ENCODE measurements around the gene ALOX15.
"Not testable (repeated sequence)": the region's sequence is repeated elsewhere in the genome, so short reads cannot be mapped to it uniquely, and the experiment has no call there.

Gene ALOX15

DNA sequence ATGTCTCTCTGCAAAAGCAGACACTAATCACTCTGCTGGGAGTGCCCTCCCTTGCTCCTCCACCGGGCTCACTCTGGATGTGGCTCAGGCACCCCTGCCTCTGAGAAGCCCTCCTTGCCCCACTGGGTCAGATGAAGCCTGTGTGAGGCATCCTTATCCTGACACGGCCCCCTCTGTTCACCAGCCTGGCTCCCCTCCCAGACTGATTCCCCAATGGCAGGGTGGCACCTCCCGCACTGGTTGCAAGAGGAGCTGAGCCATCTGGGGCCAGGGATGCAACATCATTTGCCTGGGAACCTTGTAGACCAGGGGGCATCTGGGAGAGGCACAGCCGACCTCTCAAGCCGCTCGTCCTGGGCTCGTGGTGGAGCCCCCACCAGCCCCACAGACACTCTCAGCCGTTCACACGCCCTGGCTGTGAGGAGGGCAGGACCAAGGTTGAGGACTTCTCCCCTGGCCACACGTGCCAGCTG is 50.5 kb downstream of the ALOX15 start:
- DNase-seq = no peak

DNA sequence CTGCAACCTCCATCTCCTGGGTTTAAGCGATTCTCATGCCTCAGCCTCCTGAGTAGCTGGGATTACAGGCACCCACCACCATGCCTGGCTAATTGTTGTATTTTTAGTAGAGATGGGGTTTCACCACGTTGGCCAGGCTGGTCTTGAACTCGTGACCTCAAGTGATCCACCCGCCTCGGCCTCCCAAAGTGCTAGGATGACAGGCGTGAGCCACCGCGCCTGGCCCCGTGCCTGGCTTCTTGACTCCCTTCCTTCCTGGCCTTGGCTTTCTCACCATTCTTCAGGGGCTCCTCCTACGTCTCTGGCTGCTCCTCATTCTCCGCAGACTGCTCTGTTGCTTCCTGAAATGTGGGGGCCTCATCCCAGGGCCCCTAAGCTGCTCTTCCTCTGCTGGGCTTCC is 51.4 kb downstream of the ALOX15 start:
- not testable (repeated sequence) for DNase-seq

DNA sequence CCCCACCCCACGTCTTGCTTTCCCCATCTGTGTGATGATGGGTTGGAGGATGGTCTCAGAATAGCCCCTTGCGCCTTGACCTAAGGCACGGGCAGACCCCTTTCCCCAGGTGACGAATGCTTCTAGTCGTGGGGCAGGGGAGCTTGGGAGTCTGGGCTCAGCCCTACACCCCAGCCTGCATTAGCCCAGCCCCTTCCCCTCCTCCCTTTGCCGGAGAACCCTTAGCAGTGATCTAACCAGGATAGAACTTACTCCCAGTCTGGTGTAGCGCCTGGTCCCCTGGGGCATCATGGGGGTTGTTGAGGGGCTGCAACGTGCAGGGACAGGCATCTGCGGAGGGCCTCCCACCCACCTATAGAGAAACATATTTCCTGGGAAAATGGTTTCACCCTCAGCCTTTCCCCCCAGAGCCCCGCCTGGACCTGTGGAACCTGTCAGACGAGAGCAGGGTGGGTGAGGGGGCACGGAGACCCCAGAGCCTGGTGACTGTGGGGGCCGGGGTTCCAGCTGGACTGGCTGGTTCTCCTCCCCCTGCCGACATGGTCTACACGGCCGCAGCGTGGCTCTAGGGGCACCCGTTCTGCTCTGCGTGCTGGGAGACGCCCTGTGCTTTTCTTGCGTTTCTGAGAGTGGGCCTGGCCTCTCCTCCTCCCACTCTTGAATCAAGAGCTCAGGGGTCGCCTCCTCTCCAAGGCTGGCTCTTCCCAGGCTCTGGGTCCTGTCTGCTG is 52.4 kb downstream of the ALOX15 start:
- DNase-seq = no peak

DNA sequence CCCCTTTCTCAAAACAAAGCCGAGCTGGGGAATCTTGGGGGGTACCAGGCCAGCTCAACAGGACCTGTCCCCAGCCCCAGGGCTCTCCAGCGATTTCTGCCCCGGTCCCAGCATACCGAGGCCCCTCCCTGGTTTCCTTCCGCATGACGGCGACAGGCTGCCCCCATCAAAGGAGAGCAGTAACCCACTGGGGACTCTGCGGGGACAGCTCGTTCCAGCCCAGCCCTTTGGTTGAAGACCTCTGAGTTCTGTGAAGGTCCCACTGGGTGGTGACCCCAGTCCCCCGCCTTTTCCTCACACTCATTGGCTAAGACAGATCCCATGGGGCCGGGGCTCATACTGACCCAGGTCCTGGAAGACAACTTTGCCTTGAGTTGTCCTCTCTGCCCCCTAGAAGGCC is 53.1 kb downstream of the ALOX15 start:
- no peak for DNase-seq

DNA sequence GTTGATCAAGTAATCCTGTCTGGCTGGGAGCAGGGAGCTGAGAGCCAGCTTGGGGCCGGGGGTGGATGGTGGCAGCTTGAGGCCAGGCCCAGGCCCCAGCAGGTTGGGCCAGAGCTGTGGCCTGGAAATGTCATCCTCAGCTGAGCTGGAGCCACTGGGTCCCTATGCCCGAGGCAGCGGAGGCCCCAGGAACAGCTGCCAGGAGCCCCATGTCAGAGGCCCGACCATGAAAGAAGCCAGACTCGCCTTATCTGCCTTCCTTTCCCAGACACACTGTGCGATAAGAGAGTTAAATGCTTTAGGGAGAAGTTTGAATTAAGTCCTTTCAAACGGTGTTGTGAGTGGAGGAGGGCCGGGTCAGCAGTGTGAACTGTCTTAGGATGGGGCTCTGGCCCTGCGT is 53.7 kb downstream of the ALOX15 start:
- no peak for DNase-seq

DNA sequence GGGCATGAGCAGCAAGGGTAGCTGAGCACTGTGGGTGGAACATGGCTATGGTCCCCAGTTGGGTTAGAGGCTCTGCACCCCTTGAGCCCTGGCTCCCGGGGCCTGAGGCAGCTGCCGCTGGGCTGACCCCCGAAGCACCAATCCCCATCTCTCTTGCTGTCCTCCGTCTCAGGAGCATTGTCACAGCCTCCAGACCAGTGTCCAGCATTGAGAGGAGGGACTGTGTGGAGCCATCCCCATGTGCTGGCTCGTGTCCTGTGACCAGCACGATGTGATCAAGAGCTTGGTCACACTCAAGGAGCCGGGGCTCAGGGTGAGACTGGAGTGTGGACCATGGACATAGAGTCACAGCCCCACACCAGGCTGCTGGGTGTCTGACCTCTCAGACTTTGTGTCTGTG is 54.3 kb downstream of the ALOX15 start:
- DNase-seq = no peak

DNA sequence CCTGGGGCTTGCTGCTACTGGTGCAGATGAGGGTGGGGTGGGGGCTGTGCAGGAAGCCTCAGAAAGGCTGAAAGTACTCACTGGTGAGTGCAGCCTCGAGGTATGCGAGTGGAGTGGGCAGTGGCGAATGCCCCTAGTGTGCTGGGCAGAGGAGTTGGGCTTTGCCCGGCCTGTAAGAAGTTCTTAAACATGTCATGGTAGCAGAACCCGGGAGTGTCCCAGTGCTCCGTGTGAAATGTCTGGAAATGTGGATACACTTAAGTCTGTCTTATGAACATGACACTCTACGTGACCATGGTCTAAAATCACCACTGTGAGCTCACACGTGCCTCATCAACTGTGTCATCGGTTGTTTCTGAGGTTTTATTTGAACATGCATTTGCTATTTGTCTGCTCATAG is 55.4 kb downstream of the ALOX15 start:
- no peak for DNase-seq

DNA sequence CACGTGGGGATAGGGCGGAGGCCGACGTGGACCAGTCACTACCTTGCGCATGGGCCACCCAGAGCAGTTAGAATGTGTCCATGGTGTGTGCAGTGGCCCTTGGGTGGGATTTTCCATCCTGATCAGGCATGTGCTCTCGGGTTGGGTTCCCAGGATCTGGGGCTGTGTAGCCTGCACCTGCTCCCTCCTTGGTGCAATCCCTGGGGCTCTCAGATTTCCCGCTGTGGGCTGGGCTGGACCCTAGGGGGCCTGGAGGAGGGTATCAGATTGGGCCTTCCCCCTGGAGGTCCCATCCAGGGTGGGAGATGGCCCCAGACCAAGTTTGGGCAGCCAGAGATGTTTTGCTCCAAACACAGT is 55.9 kb downstream of the ALOX15 start:
- no peak for DNase-seq

DNA sequence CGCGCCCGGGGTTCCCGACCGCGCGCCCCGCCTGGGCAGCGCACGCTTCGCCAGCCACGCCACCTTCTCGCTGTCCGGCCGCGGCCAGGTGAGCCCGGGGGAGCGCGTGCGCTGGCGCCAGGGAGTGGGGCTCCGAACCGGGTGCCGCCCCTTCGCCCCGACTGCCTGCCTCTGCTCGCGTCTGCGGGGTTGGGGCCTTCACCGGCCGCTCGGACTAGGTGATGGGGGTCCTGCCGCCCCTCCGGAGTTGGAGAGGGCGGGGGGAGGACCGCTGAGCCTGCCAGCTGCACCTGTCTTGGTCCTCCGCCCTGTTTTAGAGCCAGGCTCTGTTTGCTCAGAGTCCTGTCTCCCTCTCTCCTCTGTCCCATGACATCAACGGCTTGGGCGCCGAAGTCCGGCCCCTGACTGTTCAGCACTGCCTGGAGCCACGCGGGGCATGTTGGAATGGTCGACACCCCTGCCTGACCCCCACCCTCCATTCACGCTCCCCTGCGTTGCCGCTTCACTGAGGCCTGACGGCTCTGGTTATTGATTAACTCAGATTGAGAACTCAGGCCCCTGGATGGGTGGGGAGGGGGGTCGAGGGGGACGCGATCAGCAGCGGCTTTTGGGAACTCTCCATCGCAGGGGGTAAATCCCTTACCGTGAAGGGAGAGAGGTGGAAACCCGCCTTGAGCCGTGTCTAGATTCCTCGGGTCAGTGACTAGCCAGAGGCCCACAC is 56.4 kb downstream of the ALOX15 start:
- no peak for DNase-seq

DNA sequence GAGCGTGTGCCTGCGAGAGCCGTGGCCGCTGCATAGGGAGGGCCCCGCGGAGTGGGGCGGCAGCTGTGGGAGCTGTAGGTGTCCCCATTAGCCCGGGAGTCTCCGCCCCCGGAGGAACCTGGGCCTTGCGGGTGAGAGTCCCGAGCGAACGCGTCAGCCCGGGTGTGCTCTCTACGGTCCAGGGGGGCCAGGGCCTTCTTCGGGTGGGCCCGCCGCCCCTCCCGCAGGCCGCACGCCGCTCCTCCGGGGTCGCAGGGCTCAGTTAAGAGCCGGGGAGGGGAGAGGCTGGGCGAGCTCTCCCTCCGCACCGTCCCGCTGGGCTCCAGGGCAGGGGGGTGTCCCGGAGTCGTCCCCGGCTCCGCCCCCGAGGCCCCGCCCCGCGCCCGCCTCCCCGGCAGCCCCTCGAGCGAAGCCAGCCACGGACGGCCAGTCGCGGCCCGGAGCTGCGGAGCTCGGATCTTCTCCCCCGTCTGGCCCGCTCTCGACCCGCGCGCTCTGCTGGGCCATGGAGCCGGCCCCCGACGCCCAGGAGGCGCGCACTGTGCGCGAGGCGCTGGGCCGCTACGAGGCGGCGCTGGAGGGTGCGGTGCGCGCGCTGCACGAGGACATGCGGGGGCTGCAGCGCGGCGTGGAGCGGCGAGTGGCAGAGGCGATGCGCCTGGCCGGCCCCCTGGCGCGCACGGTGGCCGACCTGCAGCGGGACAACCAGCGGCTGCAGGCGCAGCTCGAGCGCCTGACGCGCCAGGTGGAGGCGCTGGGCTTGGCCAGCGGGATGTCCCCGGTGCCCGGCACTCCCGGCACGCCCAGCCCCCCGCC is 57.2 kb downstream of the ALOX15 start, which contains the start of gene SMTNL2:
Gene SMTNL2, plus strand, starts transcription at position 429 of the 816 bp plus-strand sequence. Its CDS starts 77 bp downstream, at position 506.
- no peak for DNase-seq

DNA sequence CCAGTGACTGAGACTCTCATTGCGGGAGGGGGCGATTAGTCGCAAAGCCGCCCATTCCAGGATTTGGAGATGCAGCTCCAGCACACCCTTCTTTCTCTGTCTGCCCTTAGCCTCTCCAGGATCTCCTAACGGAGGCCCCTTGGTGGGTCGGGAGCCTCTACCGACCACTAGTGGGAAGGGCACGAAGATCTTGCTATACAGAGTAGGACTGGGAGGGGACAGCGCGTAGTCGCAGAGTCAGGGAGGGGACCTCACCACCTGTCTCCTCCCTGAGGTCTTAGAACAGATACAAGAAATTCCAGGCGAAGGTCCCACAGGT is 57.7 kb downstream of the ALOX15 start:
- no peak for DNase-seq

DNA sequence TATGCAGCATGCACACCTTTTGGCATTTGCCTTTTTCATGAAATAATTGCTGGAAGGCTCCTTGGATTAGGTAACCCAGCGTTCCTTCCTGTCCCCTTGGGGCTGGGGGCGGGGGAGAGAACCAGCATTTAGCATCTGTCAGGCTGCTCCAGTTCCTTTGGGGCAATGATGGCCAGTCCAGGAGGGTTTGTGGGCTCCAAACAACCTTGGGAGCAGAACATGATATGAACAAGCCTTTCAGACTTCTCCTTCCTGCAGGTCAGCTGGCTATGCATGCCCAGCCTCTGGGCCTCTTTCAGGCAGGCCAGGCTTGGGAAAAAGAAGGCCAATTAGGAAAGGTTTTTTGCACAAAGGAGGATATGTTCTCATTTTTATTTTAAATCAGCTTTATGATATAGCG is 58.3 kb downstream of the ALOX15 start:
- DNase-seq = no peak

DNA sequence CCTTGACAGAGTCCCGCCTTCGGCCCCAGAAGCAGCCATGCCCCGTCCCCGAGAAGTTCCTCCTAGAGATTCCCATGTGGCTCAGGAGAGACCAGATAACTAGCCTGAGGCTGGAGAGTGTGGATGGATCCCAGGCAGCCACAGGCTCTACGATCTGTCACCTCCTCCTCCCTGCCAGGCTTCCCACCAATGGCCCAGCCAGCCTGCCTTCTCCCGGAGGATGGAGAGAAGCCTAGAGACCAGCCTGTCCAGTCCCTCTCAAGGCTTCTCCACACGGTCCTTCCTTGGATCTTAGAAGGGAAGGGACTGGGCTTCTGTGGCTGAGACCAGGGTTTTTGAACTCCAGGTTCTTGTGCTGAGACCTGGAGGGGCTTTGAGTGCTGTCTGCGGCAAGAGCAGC is 58.8 kb downstream of the ALOX15 start:
- no peak for DNase-seq

DNA sequence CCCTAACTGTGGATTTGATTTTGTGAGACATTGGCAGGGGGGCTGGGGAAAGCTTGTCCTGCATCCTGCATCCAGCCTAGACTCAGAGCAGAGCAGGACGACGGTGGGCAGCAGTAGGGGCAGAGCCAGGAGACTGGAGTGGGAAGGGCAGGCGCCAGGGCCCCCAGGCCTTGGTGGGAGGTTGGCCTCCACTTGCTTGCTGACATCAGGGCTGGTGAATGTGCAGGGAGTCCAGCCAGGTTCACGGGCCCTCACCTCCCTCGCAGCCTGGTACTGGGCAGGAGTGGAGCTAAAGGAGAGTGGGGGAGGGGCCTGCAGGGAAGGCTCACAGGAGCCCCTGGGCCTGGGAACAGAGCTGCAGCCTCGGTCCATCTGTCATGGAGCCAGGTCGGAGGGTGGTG is 59.4 kb downstream of the ALOX15 start:
- no peak for DNase-seq
